ENCODE results near the gene AGPS. TPM values are rescaled to one million over a fixed set of nuclear protein-coding genes. Genes with fewer than 3 reads are reported as not detected.

The AGPS gene
- total and polyA plus RNA-seq, 8 donors = 25.0 to 50.2 (median 30.1) TPM

DNA sequence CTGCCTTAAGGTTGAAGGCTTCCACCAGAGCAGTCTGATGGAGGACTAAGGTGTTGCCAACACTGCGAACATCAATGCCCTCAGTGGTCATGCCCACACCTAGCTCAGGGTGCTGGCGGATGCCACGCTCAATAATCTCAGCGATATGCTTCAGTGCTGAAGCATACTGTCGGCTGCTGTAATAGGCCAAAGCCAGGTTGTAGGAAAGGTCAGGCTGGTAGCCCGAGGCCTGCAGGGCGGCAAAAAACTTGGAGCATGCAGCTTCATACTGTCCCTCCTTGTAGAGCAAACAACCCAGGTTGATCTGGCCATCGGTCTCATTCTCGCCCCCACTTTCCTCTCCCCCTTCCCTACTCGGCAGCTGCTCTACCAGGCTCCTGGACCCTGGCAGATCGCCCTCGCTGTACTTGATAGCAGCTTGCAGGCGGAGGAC, 159.4 kb downstream of the AGPS start:
- intact Hi-C loops (cut with DNase I) = no loop called here
- Histone ChIP-seq H3K27me3 (no peaks in the 10 kb centered on the region), H3K36me3 (no peaks in the 10 kb centered on the region), H3K9me3 (no peaks in the 10 kb centered on the region), H3K4me1 (peaks cover 4 to 8% of the 10 kb centered on the region in 2 donors), H3K27ac (peak overlapping the region in 1 of 2 donors; percentile 98), H3K4me3 (peak overlapping the region; percentile 66 to 69)
- DNase-seq = peak in 2 of 4 donors; percentile 43 to 67
- TF ChIP-seq, protein P1, sequence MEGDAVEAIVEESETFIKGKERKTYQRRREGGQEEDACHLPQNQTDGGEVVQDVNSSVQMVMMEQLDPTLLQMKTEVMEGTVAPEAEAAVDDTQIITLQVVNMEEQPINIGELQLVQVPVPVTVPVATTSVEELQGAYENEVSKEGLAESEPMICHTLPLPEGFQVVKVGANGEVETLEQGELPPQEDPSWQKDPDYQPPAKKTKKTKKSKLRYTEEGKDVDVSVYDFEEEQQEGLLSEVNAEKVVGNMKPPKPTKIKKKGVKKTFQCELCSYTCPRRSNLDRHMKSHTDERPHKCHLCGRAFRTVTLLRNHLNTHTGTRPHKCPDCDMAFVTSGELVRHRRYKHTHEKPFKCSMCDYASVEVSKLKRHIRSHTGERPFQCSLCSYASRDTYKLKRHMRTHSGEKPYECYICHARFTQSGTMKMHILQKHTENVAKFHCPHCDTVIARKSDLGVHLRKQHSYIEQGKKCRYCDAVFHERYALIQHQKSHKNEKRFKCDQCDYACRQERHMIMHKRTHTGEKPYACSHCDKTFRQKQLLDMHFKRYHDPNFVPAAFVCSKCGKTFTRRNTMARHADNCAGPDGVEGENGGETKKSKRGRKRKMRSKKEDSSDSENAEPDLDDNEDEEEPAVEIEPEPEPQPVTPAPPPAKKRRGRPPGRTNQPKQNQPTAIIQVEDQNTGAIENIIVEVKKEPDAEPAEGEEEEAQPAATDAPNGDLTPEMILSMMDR (IDR thresholded peaks at IDR 0.05) = no peak
- no peak for ATAC-seq

DNA sequence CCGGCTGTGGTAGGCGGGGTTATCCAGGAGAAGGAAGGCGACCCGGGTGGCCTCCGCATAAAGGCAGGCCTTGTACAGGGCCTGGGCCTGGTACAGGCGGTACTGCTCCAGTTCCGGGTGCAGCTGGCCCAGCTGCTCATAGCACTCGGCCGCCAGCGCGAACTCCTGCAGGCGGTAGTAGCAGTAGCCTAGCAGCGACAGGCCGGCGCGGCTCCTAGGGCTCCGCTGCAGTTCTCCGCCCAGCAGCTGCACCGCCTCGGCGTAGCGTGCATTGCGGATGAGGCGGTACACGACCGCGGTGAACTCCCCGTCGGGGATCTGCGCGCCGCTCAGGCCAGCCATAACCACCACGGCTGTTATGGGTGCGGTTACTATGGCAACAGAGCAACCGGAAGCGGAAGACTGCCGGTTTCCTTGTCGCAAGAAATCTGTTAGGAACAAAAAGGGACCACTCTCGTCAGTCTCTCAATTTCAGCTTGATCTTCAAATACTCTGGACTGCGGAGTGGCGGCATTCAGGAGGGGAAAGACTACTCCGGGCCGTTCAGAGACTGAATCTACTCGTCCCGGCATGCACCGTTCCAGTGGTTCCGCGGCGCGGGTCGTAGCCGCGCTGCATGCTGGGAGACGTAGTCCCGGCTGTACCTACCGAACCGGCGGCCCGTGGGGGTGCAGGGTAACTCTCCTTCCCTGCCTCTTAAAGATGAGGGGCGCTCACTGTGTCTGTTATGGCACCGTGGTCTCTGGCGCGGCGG, 160.0 kb downstream of the AGPS start:
- ATAC-seq (peak; percentile 98), DNase-seq (peak; percentile 89 to 96 (median 94))
- peak overlapping the region; percentile 66 to 69 for H3K4me3 ChIP-seq
- H3K36me3 ChIP-seq = no peaks in the 10 kb centered on the region
- peak overlapping the region; percentile 90 to 98 for H3K27ac ChIP-seq
- TF ChIP-seq, protein P1 (IDR thresholded peaks at IDR 0.05) = no peak
- H3K4me1 ChIP-seq = peaks cover 4 to 8% of the 10 kb centered on the region in 2 donors
- no peaks in the 10 kb centered on the region for H3K27me3 ChIP-seq
- no peaks in the 10 kb centered on the region for H3K9me3 ChIP-seq
- intact Hi-C loops (cut with DNase I) = no loop called here

DNA sequence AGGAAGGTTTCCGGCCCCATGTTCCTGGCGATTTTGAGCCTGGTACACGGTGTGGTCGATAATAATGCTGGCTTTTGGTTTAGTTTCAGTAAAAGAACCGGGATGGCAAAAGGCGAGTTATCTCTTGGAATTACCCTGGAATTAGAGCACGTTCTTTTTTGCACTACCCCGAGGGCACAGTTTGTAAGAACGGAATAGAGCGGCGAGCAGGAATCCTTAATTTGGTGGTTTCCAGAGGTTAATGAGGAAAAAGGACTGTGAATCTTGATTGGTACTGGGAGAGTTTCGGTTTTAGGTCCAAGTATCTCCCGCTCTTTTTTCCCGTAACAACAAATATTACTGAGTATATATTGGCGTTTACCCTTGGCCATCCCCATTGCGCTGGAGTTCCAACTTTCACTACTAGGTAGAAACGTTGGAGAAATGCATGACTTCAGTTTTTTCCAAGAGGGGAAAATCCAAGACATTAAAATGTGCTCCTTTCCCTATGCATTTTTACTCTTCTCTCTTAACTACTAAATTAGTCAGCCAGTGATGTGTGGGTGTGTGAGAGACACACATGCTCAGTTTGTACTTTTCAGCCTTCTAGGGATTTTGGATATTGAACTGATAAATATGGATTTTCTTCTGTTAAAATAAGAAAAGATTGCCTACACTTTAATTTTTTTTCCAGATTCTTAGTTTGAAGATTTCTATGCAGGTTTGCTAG, 160.8 kb downstream of the AGPS start:
- intact Hi-C loops (cut with DNase I) = no loop called here
- no peaks in the 10 kb centered on the region for H3K36me3 ChIP-seq
- H3K27ac ChIP-seq = peak overlapping the region; percentile 90 to 98
- peak; percentile 16 for ATAC-seq
- peak overlapping the region; percentile 66 to 69 for H3K4me3 ChIP-seq
- DNase-seq = no peak
- H3K9me3 ChIP-seq = no peaks in the 10 kb centered on the region
- no peaks in the 10 kb centered on the region for H3K27me3 ChIP-seq
- TF ChIP-seq, protein P1 (IDR thresholded peaks at IDR 0.05) = no peak
- peaks cover 4 to 8% of the 10 kb centered on the region in 2 donors for H3K4me1 ChIP-seq

DNA sequence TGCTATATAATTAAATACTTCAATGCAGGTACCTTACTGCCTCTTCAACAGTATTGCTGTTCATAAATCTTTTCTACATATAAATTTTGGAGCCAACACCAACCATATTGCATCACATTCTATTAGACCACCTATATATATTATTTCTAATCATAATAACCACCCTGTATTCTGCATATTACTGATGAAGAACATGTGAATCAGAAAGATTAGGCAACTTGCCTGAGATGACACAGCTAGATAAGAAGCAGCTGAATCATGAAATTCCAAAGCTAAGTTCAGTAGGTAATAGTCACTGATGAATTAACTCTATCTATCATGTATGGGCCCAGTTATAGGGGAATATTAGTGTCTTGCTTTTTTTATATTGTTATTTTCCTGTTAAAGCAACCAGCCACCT, 161.8 kb downstream of the AGPS start:
- intact Hi-C loops (cut with DNase I) = no loop called here

More for the DNA sequence above, 161.8 kb downstream of the AGPS start:
- Histone ChIP-seq H3K27ac (no peak overlapping the region), H3K27me3 (no peaks in the 10 kb centered on the region), H3K36me3 (no peaks in the 10 kb centered on the region), H3K9me3 (no peaks in the 10 kb centered on the region), H3K4me3 (no peak overlapping the region), H3K4me1 (peaks cover 4 to 8% of the 10 kb centered on the region in 2 donors)
- TF ChIP-seq, protein P1 (IDR thresholded peaks at IDR 0.05) = no peak
- no peak for DNase-seq
- no peak for ATAC-seq

Data from left lung (tissue), 10 donors.